H1 (cell line): ENCODE measurements around the gene KCNMA1.

Experiments used
- CREB1 ChIP-seq: IDR thresholded peaks from 2 replicates; pipeline ENCODE4 v1.6.1; 2012; ENCODE audit warnings: inconsistent platforms
- EP300 ChIP-seq, 2 experiments: IDR thresholded peaks; 1 replicate in 1 of 2; 2 replicates in 1 of 2; pipeline ENCODE4 v1.6.1; 2011 to 2012; ENCODE audit warnings: low read depth in 2 of 2, low read length in 2 of 2, mild to moderate bottlenecking in 2 of 2, borderline replicate concordance in 1 of 2, inconsistent platforms in 1 of 2, moderate library complexity in 1 of 2
- EZH2 ChIP-seq: fragments of 200-600 bp; sonication (generic); IDR thresholded peaks from 2 replicates; pipeline ENCODE4 v1.7.1; 2012; ENCODE audit warnings: low read depth, mild to moderate bottlenecking, moderate library complexity, low read length, inconsistent platforms; ENCODE audit not compliant: severe bottlenecking
- HDAC2 ChIP-seq, 2 experiments: fragments of 300-600 bp in 1 of 2; sonication (generic) in 1 of 2; IDR thresholded peaks; 2 replicates each; pipeline ENCODE4 v1.6.1; 2011 to 2012; ENCODE audit warnings: low read depth in 2 of 2, low read length in 2 of 2, mild to moderate bottlenecking in 2 of 2, moderate library complexity in 2 of 2, borderline replicate concordance in 1 of 2, inconsistent platforms in 1 of 2
- JUND ChIP-seq: IDR thresholded peaks from 2 replicates; pipeline ENCODE4 v1.6.1; 2011; ENCODE audit warnings: mild to moderate bottlenecking, improper control_type of control experiment, low read length
- POLR2A ChIP-seq, 2 experiments: IDR thresholded peaks; 1 replicate in 1 of 2; 2 replicates in 1 of 2; pipeline ENCODE4 v1.6.1; 2011; ENCODE audit warnings: low read depth in 2 of 2, low read length in 2 of 2, mild to moderate bottlenecking in 2 of 2; ENCODE audit errors: control extremely low read depth in 1 of 2
- POLR2AphosphoS5 ChIP-seq: IDR thresholded peaks from 2 replicates; pipeline ENCODE4 v1.6.1; 2011; ENCODE audit warnings: low read depth, low read length
- RAD21 ChIP-seq, 2 experiments: IDR thresholded peaks in 1 of 2; conservative IDR thresholded peaks in 1 of 2; 2 replicates each; pipeline ENCODE4 v1.6.1; 2011; ENCODE audit warnings: low read depth in 2 of 2, low read length in 2 of 2, improper control_type of control experiment in 1 of 2, inconsistent platforms in 1 of 2, mild to moderate bottlenecking in 1 of 2, moderate library complexity in 1 of 2
- RNF2 ChIP-seq: fragments of 200-900, 300-1000 bp; sonication (generic); IDR thresholded peaks from 2 replicates; pipeline ENCODE4 v1.7.1; 2016; ENCODE audit warnings: borderline replicate concordance, low read depth, mild to moderate bottlenecking, antibody characterized with exemption, low read length; ENCODE audit not compliant: poor library complexity, severe bottlenecking; ENCODE audit errors: missing control alignments
- SP1 ChIP-seq: IDR thresholded peaks from 2 replicates; pipeline ENCODE4 v1.6.1; 2011; ENCODE audit warnings: low read depth, low read length
- SUZ12 ChIP-seq: fragments of 200-600 bp; sonication (generic); IDR thresholded peaks from 2 replicates; pipeline ENCODE4 v1.6.1; 2012; ENCODE audit warnings: mild to moderate bottlenecking, inconsistent platforms, low read length, moderate library complexity, mixed read lengths
- TF ChIP-seq, protein P1 (sequence below), 3 experiments: IDR thresholded peaks; 1 replicate in 2 of 3; 2 replicates in 1 of 3; pipeline versions ENCODE4 v1.5.1 to v1.6.1; 2011; ENCODE audit warnings: low read length in 3 of 3, mild to moderate bottlenecking in 3 of 3, inconsistent platforms in 2 of 3, low read depth in 1 of 3, moderate library complexity in 1 of 3; ENCODE audit not compliant: insufficient read depth in 1 of 3; ENCODE audit errors: control extremely low read depth in 1 of 3
- TF ChIP-seq, protein P2 (sequence below): IDR thresholded peaks from 2 replicates; pipeline ENCODE4 v1.6.1; 2011; ENCODE audit warnings: low read length, improper control_type of control experiment
- TF ChIP-seq, protein P3 (sequence below): IDR thresholded peaks from 2 replicates; pipeline ENCODE4 v1.6.1; 2012; ENCODE audit warnings: low read length, inconsistent platforms

DNA sequence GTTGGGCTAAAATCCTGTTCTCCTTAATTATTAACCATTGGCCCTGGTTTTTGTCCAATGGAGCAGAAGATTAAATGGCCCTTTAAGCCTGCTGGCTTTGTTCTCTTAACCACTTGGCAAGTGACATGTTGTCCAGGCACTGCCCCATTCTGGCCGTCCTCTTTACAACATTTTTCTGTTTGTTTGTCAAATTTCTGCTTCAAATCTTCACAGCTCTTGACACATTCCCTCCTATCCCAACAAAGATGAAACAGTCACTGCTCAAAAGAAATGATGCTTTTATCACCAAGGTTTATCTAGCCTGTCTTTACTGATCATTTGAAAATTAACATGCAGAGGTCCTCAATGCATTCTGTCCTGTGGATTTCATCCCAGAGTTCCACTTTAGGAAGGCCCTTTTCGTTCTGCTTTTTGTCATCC is 700.4 kb downstream of the KCNMA1 start:
- TF ChIP-seq EZH2 (no peak), CREB1 (no peak), EP300 (IDR thresholded peaks at IDR 0.05; ENCODE audit: borderline replicate concordance in 1 of 2, low read depth in 2 of 2, low read length in 2 of 2) (no peak), RAD21 (IDR thresholded peaks at IDR 0.05 in 1 of 2, conservative IDR thresholded peaks at IDR 0.05 in 1 of 2; ENCODE audit: low read depth in 2 of 2, low read length in 2 of 2) (no peak), RNF2 (no peak), JUND (no peak), POLR2A (IDR thresholded peaks at IDR 0.05; ENCODE audit: control extremely low read depth in 1 of 2, low read depth in 2 of 2, low read length in 2 of 2) (no peak), SP1 (no peak), HDAC2 (IDR thresholded peaks at IDR 0.05; ENCODE audit: borderline replicate concordance in 1 of 2, low read depth in 2 of 2, low read length in 2 of 2) (no peak), POLR2AphosphoS5 (no peak), SUZ12 (no peak)
- TF ChIP-seq, protein P1, sequence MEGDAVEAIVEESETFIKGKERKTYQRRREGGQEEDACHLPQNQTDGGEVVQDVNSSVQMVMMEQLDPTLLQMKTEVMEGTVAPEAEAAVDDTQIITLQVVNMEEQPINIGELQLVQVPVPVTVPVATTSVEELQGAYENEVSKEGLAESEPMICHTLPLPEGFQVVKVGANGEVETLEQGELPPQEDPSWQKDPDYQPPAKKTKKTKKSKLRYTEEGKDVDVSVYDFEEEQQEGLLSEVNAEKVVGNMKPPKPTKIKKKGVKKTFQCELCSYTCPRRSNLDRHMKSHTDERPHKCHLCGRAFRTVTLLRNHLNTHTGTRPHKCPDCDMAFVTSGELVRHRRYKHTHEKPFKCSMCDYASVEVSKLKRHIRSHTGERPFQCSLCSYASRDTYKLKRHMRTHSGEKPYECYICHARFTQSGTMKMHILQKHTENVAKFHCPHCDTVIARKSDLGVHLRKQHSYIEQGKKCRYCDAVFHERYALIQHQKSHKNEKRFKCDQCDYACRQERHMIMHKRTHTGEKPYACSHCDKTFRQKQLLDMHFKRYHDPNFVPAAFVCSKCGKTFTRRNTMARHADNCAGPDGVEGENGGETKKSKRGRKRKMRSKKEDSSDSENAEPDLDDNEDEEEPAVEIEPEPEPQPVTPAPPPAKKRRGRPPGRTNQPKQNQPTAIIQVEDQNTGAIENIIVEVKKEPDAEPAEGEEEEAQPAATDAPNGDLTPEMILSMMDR (IDR thresholded peaks at IDR 0.05; ENCODE audit: control extremely low read depth in 1 of 3, insufficient read depth in 1 of 3, low read depth in 1 of 3, low read length in 3 of 3) = no peak
- TF ChIP-seq, protein P2, sequence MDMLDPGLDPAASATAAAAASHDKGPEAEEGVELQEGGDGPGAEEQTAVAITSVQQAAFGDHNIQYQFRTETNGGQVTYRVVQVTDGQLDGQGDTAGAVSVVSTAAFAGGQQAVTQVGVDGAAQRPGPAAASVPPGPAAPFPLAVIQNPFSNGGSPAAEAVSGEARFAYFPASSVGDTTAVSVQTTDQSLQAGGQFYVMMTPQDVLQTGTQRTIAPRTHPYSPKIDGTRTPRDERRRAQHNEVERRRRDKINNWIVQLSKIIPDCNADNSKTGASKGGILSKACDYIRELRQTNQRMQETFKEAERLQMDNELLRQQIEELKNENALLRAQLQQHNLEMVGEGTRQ = no peak
- TF ChIP-seq, protein P3, sequence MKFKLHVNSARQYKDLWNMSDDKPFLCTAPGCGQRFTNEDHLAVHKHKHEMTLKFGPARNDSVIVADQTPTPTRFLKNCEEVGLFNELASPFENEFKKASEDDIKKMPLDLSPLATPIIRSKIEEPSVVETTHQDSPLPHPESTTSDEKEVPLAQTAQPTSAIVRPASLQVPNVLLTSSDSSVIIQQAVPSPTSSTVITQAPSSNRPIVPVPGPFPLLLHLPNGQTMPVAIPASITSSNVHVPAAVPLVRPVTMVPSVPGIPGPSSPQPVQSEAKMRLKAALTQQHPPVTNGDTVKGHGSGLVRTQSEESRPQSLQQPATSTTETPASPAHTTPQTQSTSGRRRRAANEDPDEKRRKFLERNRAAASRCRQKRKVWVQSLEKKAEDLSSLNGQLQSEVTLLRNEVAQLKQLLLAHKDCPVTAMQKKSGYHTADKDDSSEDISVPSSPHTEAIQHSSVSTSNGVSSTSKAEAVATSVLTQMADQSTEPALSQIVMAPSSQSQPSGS = no peak
